Fibroblast of pulmonary artery (primary cell): ENCODE data around the gene IL1RAPL2.

ENCODE experiments used
- DNase-seq: peaks from one replicate; pipeline ENCODE4 v3.0.0-alpha.2; 2010; ENCODE audit warnings: low read depth
- H3K4me3 ChIP-seq: replicated peaks from 2 replicates; pipeline ENCODE4 v1.5.1; 2011; ENCODE audit warnings: low read depth, mild to moderate bottlenecking, control low read depth, low read length, moderate library complexity
- CTCF ChIP-seq: IDR thresholded peaks from 2 replicates; pipeline ENCODE4 v1.5.1; 2011; ENCODE audit warnings: mild to moderate bottlenecking, control low read depth, low read length, inconsistent platforms; ENCODE audit errors: missing control alignments

IL1RAPL2 gene

GRCh38 chrX:105038672-105039328 lies 472.8 kb downstream of the IL1RAPL2 start:
- no peak for DNase-seq
- no peak overlapping the region for H3K4me3 ChIP-seq
- no peak for TF ChIP-seq CTCF

- no peak for TF ChIP-seq CTCF
- DNase-seq: no peak
- H3K4me3 ChIP-seq: no peak overlapping the region
Observed at GRCh38 chrX:105050921-105051320, 484.9 kb downstream of the IL1RAPL2 start.

GRCh38 chrX:105051364-105051763 lies 485.4 kb downstream of the IL1RAPL2 start:
- no peak for TF ChIP-seq CTCF
- no peak for DNase-seq
- no peak overlapping the region for H3K4me3 ChIP-seq

- no peak for TF ChIP-seq CTCF
- no peak for DNase-seq
- H3K4me3 ChIP-seq: no peak overlapping the region
Observed at GRCh38 chrX:105052926-105053325, 486.9 kb downstream of the IL1RAPL2 start.

- DNase-seq: no peak
- no peak overlapping the region for H3K4me3 ChIP-seq
- no peak for TF ChIP-seq CTCF
Observed at GRCh38 chrX:105063743-105064142, 497.7 kb downstream of the IL1RAPL2 start.

GRCh38 chrX:105098201-105098600 lies 532.2 kb downstream of the IL1RAPL2 start:
- TF ChIP-seq CTCF: no peak
- no peak overlapping the region for H3K4me3 ChIP-seq
- no peak for DNase-seq

- DNase-seq: no peak
- TF ChIP-seq CTCF: no peak
- H3K4me3 ChIP-seq: no peak overlapping the region
Observed at GRCh38 chrX:105098812-105099211, 532.8 kb downstream of the IL1RAPL2 start.
